Measurements from ENCODE around the gene TNFRSF12A. TPM values are rescaled to one million over a fixed set of nuclear protein-coding genes. Genes with fewer than 3 reads are reported as not detected.
A peak's percentile ranks its signal among the peaks of the same experiment; 100 is the strongest.

The TNFRSF12A gene
- total and polyA plus RNA-seq, 2 of the 13 experiments (the other 11 are each of a cell fraction or from before 2014, with no cell fraction given): 61.9 to 66.0 TPM

GRCh38 chr16:2980227-2981176 is 39.7 kb upstream of the TNFRSF12A start, which contains the start of gene PKMYT1 (continued):
- TF ChIP-seq ZNF12 (CRISPR knock-in tag; IDR thresholded peaks at IDR 0.05): no peak; the same call in 1 of the 2 replicates
- no peak for TF ChIP-seq MAFG (CRISPR knock-in tag; IDR thresholded peaks at IDR 0.05)
- no peak; the same call in 1 of the 2 replicates for TF ChIP-seq ZSCAN25 (CRISPR knock-in tag; IDR thresholded peaks at IDR 0.05)
- peak; percentile 67; the same call in 1 of the 2 replicates for TF ChIP-seq ZNF263 (CRISPR knock-in tag; IDR thresholded peaks at IDR 0.05)
- no peak for TF ChIP-seq NR3C1 (CRISPR knock-in tag; IDR thresholded peaks at IDR 0.05)
- no peak for TF ChIP-seq ZNF530 (CRISPR knock-in tag; IDR thresholded peaks at IDR 0.05; ENCODE audit: low read depth)
- no peak for TF ChIP-seq ZNF569 (CRISPR knock-in tag; IDR thresholded peaks at IDR 0.05; ENCODE audit: borderline replicate concordance)
- TF ChIP-seq MAFK (conservative IDR thresholded peaks at IDR 0.05 in 1 of 2, IDR thresholded peaks at IDR 0.05 in 1 of 2; ENCODE audit: low read length in 2 of 2): no peak
- no peak; the same call in 1 of the 2 replicates for TF ChIP-seq KMT2B (CRISPR knock-in tag; IDR thresholded peaks at IDR 0.05)
- no peak for TF ChIP-seq ZBTB21 (CRISPR knock-in tag; IDR thresholded peaks at IDR 0.05)
- TF ChIP-seq ZNF7 (CRISPR knock-in tag; IDR thresholded peaks at IDR 0.05): no peak
- no peak for TF ChIP-seq HNF1B (CRISPR knock-in tag; IDR thresholded peaks at IDR 0.05)
- 0 out of 2 replicates have a peak, but pooled peaks have one; percentile 61 for TF ChIP-seq E2F2 (CRISPR knock-in tag; IDR thresholded peaks at IDR 0.05; ENCODE audit: borderline replicate concordance)
- no peak for TF ChIP-seq FOXA3 (CRISPR knock-in tag; IDR thresholded peaks at IDR 0.05)
- no peak for TF ChIP-seq PAF1 (CRISPR knock-in tag; IDR thresholded peaks at IDR 0.05)
- TF ChIP-seq ARHGAP35 (CRISPR knock-in tag; IDR thresholded peaks at IDR 0.05; ENCODE audit: borderline replicate concordance): 0 out of 2 replicates have a peak, but pooled peaks have one; percentile 26
- TF ChIP-seq XBP1 (CRISPR knock-in tag; IDR thresholded peaks at IDR 0.05): no peak
- TF ChIP-seq ZNF670 (CRISPR knock-in tag; IDR thresholded peaks at IDR 0.05; ENCODE audit: borderline replicate concordance): peak; percentile 94; the same call in 1 of the 2 replicates
- no peak; the same call in 1 of the 2 replicates for TF ChIP-seq STAT6 (CRISPR knock-in tag; IDR thresholded peaks at IDR 0.05; ENCODE audit: borderline replicate concordance)
- TF ChIP-seq JUN (CRISPR knock-in tag; IDR thresholded peaks at IDR 0.05): no peak

Measured in HepG2 (cell line).